Aorta (tissue), 5 donors: ENCODE measurements around the gene RPS19BP1. TPM values are rescaled to one million over a fixed set of nuclear protein-coding genes. Genes with fewer than 3 reads are reported as not detected.
"Not testable (repeated sequence)": the region's sequence is repeated elsewhere in the genome, so short reads cannot be mapped to it uniquely, and the experiment has no call there.

Experiments used
- ATAC-seq: fragments of 200-7000 bp; cut with Tn5 transposase; one replicate; pipeline ENCODE4 v1.9.1; 2022; ENCODE audit warnings: moderate library complexity; ENCODE audit not compliant: low FRiP score
- DNase-seq, 2 donors: peaks; one replicate each; pipeline ENCODE4 v3.0.0-alpha.2; 2020
- H3K27ac ChIP-seq, 2 donors: one replicate each; pipeline ENCODE4 v1.5.1; 2013; ENCODE audit warnings: low read length in 2 of 2, mild to moderate bottlenecking in 2 of 2, moderate library complexity in 2 of 2, control low read depth in 1 of 2, inconsistent platforms in 1 of 2, low read depth in 1 of 2
- H3K27me3 ChIP-seq, 2 donors: one replicate each; pipeline ENCODE4 v1.6.1; 2013; ENCODE audit warnings: control low read depth in 1 of 2, low read length in 1 of 2, mild to moderate bottlenecking in 1 of 2, moderate library complexity in 1 of 2; ENCODE audit not compliant: insufficient read depth in 2 of 2, control insufficient read depth in 1 of 2
- H3K36me3 ChIP-seq, 2 donors: one replicate each; pipeline ENCODE4 v1.6.1; 2013; ENCODE audit warnings: control low read depth in 1 of 2, low read length in 1 of 2, mild to moderate bottlenecking in 1 of 2; ENCODE audit not compliant: insufficient read depth in 2 of 2, control insufficient read depth in 1 of 2
- H3K4me1 ChIP-seq, 2 donors: one replicate each; pipeline ENCODE4 v1.6.1; 2013; ENCODE audit warnings: low read length in 2 of 2, control low read depth in 1 of 2, mild to moderate bottlenecking in 1 of 2, moderate library complexity in 1 of 2; ENCODE audit not compliant: insufficient read depth in 2 of 2, control insufficient read depth in 1 of 2
- H3K4me3 ChIP-seq, 2 donors: one replicate each; pipeline ENCODE4 v1.5.1; 2013; ENCODE audit warnings: low read length in 2 of 2, control low read depth in 1 of 2, mild to moderate bottlenecking in 1 of 2
- H3K9me3 ChIP-seq: one replicate; pipeline ENCODE4 v1.6.1; 2013; ENCODE audit warnings: mild to moderate bottlenecking, low read length; ENCODE audit not compliant: control insufficient read depth
- WGBS, 2 donors: extraction: QIAGEN DNeasy Blood & Tissue Kit; methylation state at CpG; one replicate each; pipeline ENCODE4 v1.1.7; 2013; 5-methylcytosine and 5-hydroxymethylcytosine counted together
- intact Hi-C, 2 donors: fragments of 100-400 bp; cut with DNase I; formaldehyde crosslinking; loops; one replicate each; pipeline versions ENCODE4 v1.14.2 to v1.15.0; 2022
- polyA plus RNA-seq, 2 donors: library from polyadenylated mRNA; stranded (reverse); fragments of 200-250 nt; gene quantifications; one replicate each; pipeline ENCODE4 v1.2.3, GENCODE V29; 2013
- total RNA-seq, 2 donors: library from RNA; stranded (reverse); fragmentation: NEBNext Ultra II Directional; extraction: Animal tissue kit (Norgen Biotek cat#: 25700); gene quantifications; one replicate each; pipeline ENCODE4 v1.2.1, GENCODE V29; 2021
- donor health status: healthy with polysubstance abuse.
- donor health status: Bipolar disorder and iron deficiency.
- donor health status: DM: no; HTN: no; CAD: no.
- donor health status: DM: no; HTN: no; CAD: no.
- donor health status: DM: yes; HTN: yes; CAD: no.

Gene RPS19BP1
- total and polyA plus RNA-seq, 4 donors = 50.4 to 160 (median 105) TPM

GRCh38 chr22:39522091-39522490 is 10.5 kb downstream of the RPS19BP1 start:
- H3K9me3 ChIP-seq, H3K36me3 ChIP-seq, DNase-seq, ATAC-seq, H3K27me3 ChIP-seq, H3K4me1 ChIP-seq: not testable (repeated sequence)
- WGBS, 2 donors = 2 to 3% methylated on average over 4 to 5 of the region's 5 CpGs
- Histone ChIP-seq H3K4me3 (peak overlapping the region in 1 of 2 donors; percentile 93), H3K27ac (peak overlapping the region in 1 of 2 donors; percentile 28)
- intact Hi-C loops = loop anchor here (5.0 to 10.0 kb wide), 2 partner anchors 90 to 207 kb away; partner anchors contain the start of gene RPL3 (in 1 of the 2)

GRCh38 chr22:39521106-39521885 is 11.3 kb downstream of the RPS19BP1 start:
- not testable (repeated sequence) for H3K4me1 ChIP-seq, H3K36me3 ChIP-seq, H3K9me3 ChIP-seq, ATAC-seq, H3K27me3 ChIP-seq
- peak overlapping the region; percentile 92 to 93 for H3K4me3 ChIP-seq
- 1% methylated on average over 27 to 28 of the region's 28 CpGs for WGBS, 2 donors
- H3K27ac ChIP-seq = peak overlapping the region in 1 of 2 donors; percentile 28
- intact Hi-C loops = loop anchor here (2.0 to 10.0 kb wide), 3 partner anchors 18 to 206 kb away; partner anchors contain the start of genes MIEF1 (in 1 of the 2) and RPL3 (in 1 of the 2)
- DNase-seq = peak in 1 of 2 donors; percentile 74

- Histone ChIP-seq H3K27me3 (no peaks in the 10 kb centered on the region), H3K9me3 (no peaks in the 10 kb centered on the region), H3K4me3 (peak within 1 kb of the TSS; percentile 92 to 93), H3K27ac (peak within 1 kb of the TSS; percentile 97 to 98), H3K36me3 (peaks cover 4 to 10% of the 10 kb centered on the region in 2 donors), H3K4me1 (no peaks in the 10 kb centered on the region)
- ATAC-seq (peak; percentile 89), DNase-seq (peak; percentile 94 to 98)
- intact Hi-C loops = loop anchor here (2.0 to 10.0 kb wide), 3 partner anchors 18 to 206 kb away; partner anchors contain the start of genes MIEF1 (in 1 of the 2) and RPL3 (in 1 of the 2)
- whole genome bisulfite sequencing, 2 donors = 0% methylated on average over 78 to 86 of the region's 86 CpGs
Measured at GRCh38 chr22:39520226-39521105, 12.1 kb downstream of the RPS19BP1 start, which contains the start of gene ATF4. ATF4 (plus strand) TSS chr22:39520562; CDS start chr22:39521446, 884 bp downstream.

- Histone ChIP-seq H3K9me3 (no peaks in the 10 kb centered on the region), H3K36me3 (peaks cover 4 to 8% of the 10 kb centered on the region in 2 donors), H3K4me3 (peak overlapping the region; percentile 50 to 67), H3K27ac (peak overlapping the region; percentile 38 to 87), H3K27me3 (no peaks in the 10 kb centered on the region), H3K4me1 (no peaks in the 10 kb centered on the region)
- intact Hi-C loops = loop anchor here (2.0 to 10.0 kb wide), 5 partner anchors 17 to 205 kb away; partner anchors contain the start of genes MIEF1 (in 1 of the 2), RPL3 (in 1 of the 2) and TAB1 (in 1 of the 2)
- peak; percentile 95 for ATAC-seq
- peak; percentile 99 for DNase-seq
- WGBS, 2 donors = 1% methylated on average over 47 of the region's 47 CpGs
Measured at GRCh38 chr22:39519681-39520225, 12.8 kb downstream of the RPS19BP1 start.

GRCh38 chr22:39518996-39519680 is 13.4 kb downstream of the RPS19BP1 start:
- H3K36me3 ChIP-seq = peaks cover 2 to 8% of the 10 kb centered on the region in 2 donors
- ATAC-seq (no peak), DNase-seq (peak in 1 of 2 donors; percentile 80)
- intact Hi-C loops = loop anchor here (5.0 kb wide), 2 partner anchors 117 to 122 kb away; partner anchors contain the start of gene TAB1 (in 1 of the 2)
- H3K4me3 ChIP-seq = peak overlapping the region; percentile 50 to 67
- peak overlapping the region; percentile 38 to 87 for H3K27ac ChIP-seq
- no peaks in the 10 kb centered on the region for H3K9me3 ChIP-seq
- no peaks in the 10 kb centered on the region for H3K27me3 ChIP-seq
- H3K4me1 ChIP-seq = no peaks in the 10 kb centered on the region
- 7 to 8% methylated on average over 24 of the region's 24 CpGs for WGBS, 2 donors

GRCh38 chr22:39518144-39518786 is 14.3 kb downstream of the RPS19BP1 start:
- Histone ChIP-seq H3K4me1 (no peaks in the 10 kb centered on the region), H3K4me3 (no peak overlapping the region), H3K36me3 (peaks cover 0 to 12% of the 10 kb centered on the region in 2 donors), H3K27ac (no peak overlapping the region), H3K27me3 (no peaks in the 10 kb centered on the region), H3K9me3 (no peaks in the 10 kb centered on the region)
- 31 to 32% methylated on average over 5 of the region's 5 CpGs for WGBS, 2 donors
- DNase-seq (peak in 1 of 2 donors; percentile 7), ATAC-seq (no peak)
- intact Hi-C loops = loop anchor here (5.0 kb wide), 2 partner anchors 116 to 121 kb away; partner anchors contain the start of gene TAB1 (in 1 of the 2)

GRCh38 chr22:39517470-39517869 is 15.1 kb downstream of the RPS19BP1 start:
- no peaks in the 10 kb centered on the region for H3K4me1 ChIP-seq
- no peaks in the 10 kb centered on the region for H3K27me3 ChIP-seq
- peaks cover 0 to 12% of the 10 kb centered on the region in 2 donors for H3K36me3 ChIP-seq
- intact Hi-C loops = loop anchor here (5.0 kb wide), 2 partner anchors 115 to 120 kb away; partner anchors contain the start of gene TAB1 (in 1 of the 2)
- DNase-seq (peak in 1 of 2 donors; percentile 6), ATAC-seq (no peak)
- WGBS, 2 donors = 81 to 82% methylated on average over 3 of the region's 3 CpGs
- H3K9me3 ChIP-seq = no peaks in the 10 kb centered on the region
- H3K4me3 ChIP-seq = no peak overlapping the region
- no peak overlapping the region for H3K27ac ChIP-seq
